ENCODE measurements around the gene ADAM23. TPM values are rescaled to one million over a fixed set of nuclear protein-coding genes. Genes with fewer than 3 reads are reported as not detected.

ADAM23 gene
- total and polyA plus RNA-seq, 2 of the 13 experiments (the other 11 are each of a cell fraction or from before 2014, with no cell fraction given), result 0.04 TPM; not detected in 1

- ATAC-seq (no peak), DNase-seq (ENCODE audit: low spot score) (no peak), FAIRE-seq (no peak)
- no peak overlapping the region for H3K4me2 ChIP-seq (ENCODE audit: low read depth, low read length)
- BruUV-seq (replicated peaks), result no TSS peak
- H3K9me3 ChIP-seq (ENCODE audit: low read length), result no peaks in the 10 kb centered on the region
- no peak overlapping the region for H3K27ac ChIP-seq (ENCODE audit: extremely low read length, insufficient read depth, low read length)
- H2AFZ ChIP-seq (ENCODE audit: low read length), result no peak overlapping the region
- H3K27me3 ChIP-seq (ENCODE audit: control insufficient read depth in 1 of 2, insufficient read depth in 2 of 2, low read length in 2 of 2), result peaks cover 0 to 1% of the 10 kb centered on the region in 2 experiments; a peak in 1 of 5 replicates
- intact Hi-C loops (cut with micrococcal nuclease; ENCODE audit: unreplicated experiment) (no loop called here), in situ Hi-C loops (cut with HindIII; ENCODE audit: extremely low pct_ligation_motif_present, low pct_unique_long_range_greater_than_20kb) (loop anchor here (10.0 kb wide), 1 partner anchor 159 kb away; no protein-coding TSS in a partner anchor)
- no peaks in the 10 kb centered on the region for H3K36me3 ChIP-seq (replicated peaks in 1 of 2; ENCODE audit: control insufficient read depth in 1 of 2, insufficient read depth in 2 of 2, low read length in 2 of 2)
- ChIA-PET CTCF (ENCODE audit: low intra/inter-chr PET ratio, low total read pairs) (no interaction called here), POLR2A (no interaction called here)
- WGBS (ENCODE audit: low lambda C conversion rate), result 7% methylated on average over 7 of the region's 7 CpGs
- H4K20me1 ChIP-seq (ENCODE audit: insufficient read depth, low read length), result no peaks in the 10 kb centered on the region
- H3K4me1 ChIP-seq (ENCODE audit: insufficient read depth, low read length), result no peaks in the 10 kb centered on the region
- no peak for TF ChIP-seq USF2 (IDR thresholded peaks at IDR 0.05; ENCODE audit: low read depth, low read length)
- TF ChIP-seq USF2 (CRISPR knock-in tag; IDR thresholded peaks at IDR 0.05; ENCODE audit: borderline replicate concordance), result no peak
- no peak for TF ChIP-seq ZNF639 (CRISPR knock-in tag; conservative IDR thresholded peaks at IDR 0.05)
- TF ChIP-seq ZNF770 (CRISPR knock-in tag; IDR thresholded peaks at IDR 0.05), result no peak
- TF ChIP-seq FOXK1 (CRISPR knock-in tag; IDR thresholded peaks at IDR 0.05; ENCODE audit: borderline replicate concordance, low read depth), result no peak
- no peak for TF ChIP-seq EP300 (IDR thresholded peaks at IDR 0.05; ENCODE audit: low read depth in 2 of 2, low read length in 2 of 2)
- no peak for TF ChIP-seq EP300 (CRISPR knock-in tag; IDR thresholded peaks at IDR 0.05; ENCODE audit: borderline replicate concordance)
- no peak for TF ChIP-seq ZNF326 (CRISPR knock-in tag; IDR thresholded peaks at IDR 0.05; ENCODE audit: borderline replicate concordance)
- TF ChIP-seq HDAC6 (IDR thresholded peaks at IDR 0.05; ENCODE audit: low read depth, low read length), result no peak
- no peak for TF ChIP-seq TOPORS (CRISPR knock-in tag; IDR thresholded peaks at IDR 0.05)
- TF ChIP-seq ZBTB44 (CRISPR knock-in tag; IDR thresholded peaks at IDR 0.05), result no peak
- TF ChIP-seq HIC2 (CRISPR knock-in tag; IDR thresholded peaks at IDR 0.05; ENCODE audit: low read depth), result no peak
- H3K4me3 ChIP-seq (replicated peaks in 1 of 3; ENCODE audit: insufficient read depth in 1 of 3, low read depth in 2 of 3, low read length in 3 of 3), result no peak overlapping the region
- H3K9ac ChIP-seq (ENCODE audit: insufficient read depth, low read depth, low read length), result no peak overlapping the region
- H3K79me2 ChIP-seq (ENCODE audit: insufficient read depth, low read length), result no peaks in the 10 kb centered on the region
Measured at GRCh38 chr2:206396211-206396610, 47.1 kb upstream of the ADAM23 start.

Measured in HepG2 (cell line).